GM21423 (cell line): Measurements from ENCODE around the gene CPSF4L.

Source experiments
- ATAC-seq: cut with Tn5 transposase; IDR thresholded peaks from one replicate; pipeline ENCODE4 v1.9.1; 2021; ENCODE audit warnings: mild to moderate bottlenecking, moderate library complexity; ENCODE audit not compliant: unreplicated experiment

The CPSF4L gene

GRCh38 chr17:73237714-73238113, 24.0 kb downstream of the CPSF4L start:
- ATAC-seq, result no peak

GRCh38 chr17:73234736-73235135, 26.9 kb downstream of the CPSF4L start:
- no peak for ATAC-seq

GRCh38 chr17:73232587-73233373, 28.9 kb downstream of the CPSF4L start:
- ATAC-seq, result peak; percentile 22

GRCh38 chr17:73231841-73232586, 29.7 kb downstream of the CPSF4L start:
- ATAC-seq, result peak; percentile 76

GRCh38 chr17:73231395-73231794, 30.3 kb downstream of the CPSF4L start:
- ATAC-seq, result no peak

- ATAC-seq, result no peak
These were observed 31.6 kb downstream of the CPSF4L start for GRCh38 chr17:73230088-73230487.

GRCh38 chr17:73228748-73229236, 32.9 kb downstream of the CPSF4L start:
- ATAC-seq, result peak; percentile 33

- ATAC-seq, result no peak
These were observed 33.7 kb downstream of the CPSF4L start for GRCh38 chr17:73227944-73228343.

GRCh38 chr17:73227379-73227778, 34.3 kb downstream of the CPSF4L start:
- no peak for ATAC-seq

- no peak for ATAC-seq
These were observed 35.0 kb downstream of the CPSF4L start for GRCh38 chr17:73226556-73227172.

- ATAC-seq, result no peak
These were observed 36.9 kb downstream of the CPSF4L start for GRCh38 chr17:73224663-73225305.

GRCh38 chr17:73224237-73224636, 37.4 kb downstream of the CPSF4L start:
- no peak for ATAC-seq

- no peak for ATAC-seq
These were observed 38.0 kb downstream of the CPSF4L start for GRCh38 chr17:73223626-73224230.

- ATAC-seq, result no peak
These were observed 46.2 kb downstream of the CPSF4L start for GRCh38 chr17:73215447-73215846.

GRCh38 chr17:73214851-73215250, 46.8 kb downstream of the CPSF4L start:
- no peak for ATAC-seq

GRCh38 chr17:73214008-73214407, 47.7 kb downstream of the CPSF4L start:
- ATAC-seq, result no peak

- ATAC-seq, result no peak
These were observed 49.9 kb downstream of the CPSF4L start for GRCh38 chr17:73211745-73212144.

GRCh38 chr17:73210002-73210678, 51.5 kb downstream of the CPSF4L start:
- no peak for ATAC-seq

- ATAC-seq, result no peak
These were observed 52.2 kb downstream of the CPSF4L start for GRCh38 chr17:73209436-73209835.

GRCh38 chr17:73208139-73208827, 53.4 kb downstream of the CPSF4L start:
- no peak for ATAC-seq
